Measurements from ENCODE around the gene MRPL19.

The MRPL19 gene
- 22.7 reads per million, percentile 49 among the genes with 10 or more reads in this experiment for total RNA-seq

DNA sequence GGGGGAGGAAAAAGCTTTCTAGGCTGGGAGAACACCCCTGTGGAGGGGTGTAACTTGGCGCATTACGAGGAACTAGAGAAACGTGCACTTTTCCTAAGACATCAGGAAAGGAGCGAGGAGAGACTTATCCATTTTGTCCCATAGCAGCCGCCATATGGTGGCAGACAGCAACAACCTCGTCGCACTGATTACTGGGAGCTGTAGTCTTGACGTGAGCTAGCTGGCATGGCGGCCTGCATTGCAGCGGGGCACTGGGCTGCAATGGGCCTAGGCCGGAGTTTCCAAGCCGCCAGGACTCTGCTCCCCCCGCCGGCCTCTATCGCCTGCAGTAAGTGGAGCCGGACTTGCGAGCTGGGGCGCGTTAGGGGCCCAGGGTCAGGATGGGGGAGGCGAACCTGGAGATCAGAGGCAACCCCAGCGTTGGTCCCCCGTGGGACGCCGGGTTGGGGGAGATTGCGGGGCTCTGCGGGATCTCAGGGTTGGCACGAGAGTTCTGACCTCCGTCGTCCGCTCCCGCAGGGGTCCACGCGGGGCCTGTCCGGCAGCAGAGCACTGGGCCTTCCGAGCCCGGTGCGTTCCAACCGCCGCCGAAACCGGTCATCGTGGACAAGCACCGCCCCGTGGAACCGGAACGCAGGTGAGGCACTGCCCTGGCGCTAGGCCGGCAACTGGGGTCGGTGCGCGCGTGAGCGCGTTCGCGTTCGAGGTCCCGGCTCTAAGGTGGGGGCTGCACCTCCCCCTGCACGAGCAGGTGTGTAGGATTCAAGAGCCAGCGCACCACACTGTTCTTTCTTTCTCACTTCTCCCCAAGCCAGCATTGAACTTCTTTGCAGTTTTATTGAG, at the start of gene MRPL19:
Gene MRPL19 (plus strand): TSS at position 201 of the 843 bp plus-strand sequence. CDS start 25 bp downstream, at position 226.
- peak; percentile 69 for DNase-seq

DNA sequence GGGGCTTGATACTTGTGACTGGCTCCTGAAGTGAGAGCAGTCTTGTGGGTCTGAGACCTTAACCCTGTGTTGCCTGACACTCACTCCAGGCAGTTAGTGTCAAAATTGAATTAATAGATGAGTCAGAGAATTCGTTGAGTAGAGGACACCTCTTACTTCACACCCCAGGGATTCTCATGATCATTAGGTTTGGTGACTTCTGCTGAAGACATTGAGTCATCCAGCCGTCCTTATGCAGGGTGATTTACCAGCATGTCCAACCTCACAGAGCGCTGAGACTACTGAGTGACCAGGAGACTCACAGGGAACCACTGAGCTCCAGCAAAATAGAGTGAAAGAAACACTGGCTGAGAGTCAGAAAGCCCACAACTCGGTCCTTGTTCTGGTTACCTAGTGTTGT, 49.8 kb upstream of the MRPL19 start:
- DNase-seq: no peak

DNA sequence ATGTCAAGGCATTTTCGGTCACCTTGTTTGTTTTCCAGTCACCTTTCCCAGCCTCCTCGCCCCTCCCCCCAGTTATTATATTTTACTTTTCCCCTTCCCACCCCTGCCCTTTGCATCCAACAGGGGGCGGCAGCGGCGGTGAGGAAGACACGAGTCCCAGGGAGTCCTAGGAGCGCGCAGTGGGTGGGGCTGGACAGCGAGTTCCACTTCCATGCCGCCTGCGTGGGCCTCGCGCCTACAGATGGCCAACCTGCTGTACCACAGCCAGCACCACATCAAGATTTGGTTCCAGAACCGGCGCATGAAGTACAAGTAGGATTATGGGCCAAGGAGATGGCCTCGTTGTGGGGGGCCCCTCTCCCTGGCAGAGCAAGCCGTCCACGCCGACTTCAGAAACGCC, 48.6 kb upstream of the MRPL19 start:
- no peak for DNase-seq

DNA sequence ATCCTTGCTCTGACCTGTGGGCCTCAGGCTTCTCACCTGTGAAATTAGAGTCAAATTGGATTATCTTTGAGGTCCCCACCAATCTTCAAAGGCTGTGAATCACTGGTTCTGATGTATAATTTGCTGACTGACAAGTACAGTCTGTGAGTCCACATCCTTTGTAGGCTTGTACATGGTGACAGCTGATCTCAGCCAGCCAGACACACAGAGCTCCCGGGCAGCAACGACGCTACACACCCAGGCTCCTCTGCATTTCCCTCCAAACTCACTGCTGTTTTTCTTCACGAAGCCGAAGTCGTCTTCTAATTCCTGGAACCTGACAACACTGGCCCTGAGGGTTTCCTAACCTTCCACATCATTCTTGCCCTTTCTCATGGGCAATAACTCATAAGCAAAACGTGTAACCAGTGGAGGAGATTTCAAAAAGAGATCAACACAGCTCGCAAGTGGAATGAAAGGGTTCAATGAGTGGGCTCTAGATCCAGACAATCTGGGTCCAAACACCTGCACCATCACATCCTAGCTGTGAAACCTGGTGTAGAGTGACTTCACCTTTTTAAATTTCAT, 47.9 kb upstream of the MRPL19 start:
- no peak for DNase-seq

DNA sequence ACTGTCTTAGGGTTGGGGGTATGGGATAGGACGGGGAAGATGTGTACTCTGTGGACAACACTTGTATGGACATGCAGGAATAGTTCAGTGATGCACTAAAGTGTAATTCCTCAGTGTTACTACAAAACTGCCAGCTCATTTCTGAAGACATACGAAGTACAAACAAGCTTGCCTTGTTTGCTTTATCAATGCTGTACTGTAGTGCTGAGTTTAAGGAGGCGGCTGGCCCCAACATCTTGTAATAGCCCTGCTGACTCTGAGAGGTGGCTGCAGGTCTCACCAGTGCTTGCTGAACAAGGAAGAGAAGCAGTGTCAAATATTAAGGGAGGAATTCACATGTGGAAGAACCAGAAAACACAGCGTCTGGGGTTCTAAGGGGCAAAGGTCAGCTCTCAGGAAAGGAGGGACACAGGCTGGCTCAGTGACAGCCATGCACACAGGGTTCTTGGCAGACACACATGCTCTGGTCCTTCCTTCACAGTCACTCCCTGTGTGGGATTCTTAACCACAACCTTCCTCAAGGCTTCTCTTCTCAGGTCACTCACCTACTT, 46.0 kb upstream of the MRPL19 start:
- no peak for DNase-seq

DNA sequence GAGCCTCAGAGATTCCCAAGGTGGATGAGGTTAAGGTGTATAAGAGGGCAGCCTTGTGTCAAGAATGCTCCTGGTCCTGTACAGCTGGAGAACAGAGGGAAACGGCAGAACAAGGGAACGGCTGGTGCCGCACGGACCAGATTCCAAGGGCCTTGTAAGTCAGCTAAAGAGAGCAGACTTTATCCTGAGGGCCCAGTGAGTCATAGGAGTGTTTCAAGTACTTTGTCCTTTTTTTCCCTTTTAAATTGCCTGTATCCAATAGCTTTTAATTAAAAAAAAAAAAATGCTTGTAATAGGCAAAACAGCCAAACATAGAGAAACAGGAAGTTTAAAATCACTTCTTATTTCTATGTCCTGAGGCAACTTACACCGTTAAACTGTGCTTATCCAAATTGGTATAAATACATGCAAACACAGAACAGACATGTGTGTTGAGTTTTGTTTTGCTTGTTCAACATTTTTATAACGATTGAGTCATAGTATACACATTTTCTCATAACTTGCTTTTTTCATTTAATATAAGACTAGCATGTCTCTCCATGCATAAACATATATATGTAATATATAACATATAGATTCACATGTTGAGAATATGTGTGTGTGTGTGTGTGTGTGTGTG, 43.8 kb upstream of the MRPL19 start:
- no peak for DNase-seq

DNA sequence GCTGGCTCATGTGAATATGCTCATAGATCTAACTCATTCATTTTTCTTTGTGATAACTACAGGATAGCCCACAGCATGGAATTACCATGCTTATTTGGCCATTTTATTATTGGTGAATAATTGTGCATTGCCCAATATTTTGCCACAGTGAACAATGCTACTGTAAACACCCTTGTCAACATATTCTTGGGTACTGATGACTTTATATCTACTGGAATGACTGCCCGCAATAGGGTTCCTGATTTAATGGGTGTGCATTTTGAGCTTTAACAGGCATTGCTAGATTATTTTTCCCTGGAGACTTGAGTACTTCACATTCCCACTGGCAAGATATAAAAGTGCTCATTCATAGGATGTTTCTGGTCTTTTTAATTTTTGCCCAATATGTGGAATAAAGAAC, 43.1 kb upstream of the MRPL19 start:
- no peak for DNase-seq

DNA sequence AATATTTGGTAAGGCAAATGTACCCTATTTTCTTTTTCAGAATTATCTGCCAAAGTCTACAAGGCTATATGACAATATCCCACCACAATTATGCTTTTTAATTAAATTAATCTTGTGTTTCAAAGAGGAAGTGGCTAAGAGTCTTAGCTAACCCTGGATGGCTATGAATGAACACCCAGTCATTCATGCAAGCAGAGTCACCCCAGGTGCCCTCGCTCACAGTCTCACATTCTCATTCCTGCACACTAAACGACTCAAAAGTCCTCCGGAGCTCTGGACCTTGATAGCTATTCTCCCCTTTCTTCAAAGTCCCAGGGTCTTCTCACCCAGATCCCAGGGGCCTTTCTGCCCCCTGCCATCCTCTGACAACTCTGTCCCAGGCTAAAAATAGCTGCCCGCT, 42.1 kb upstream of the MRPL19 start:
- no peak for DNase-seq

DNA sequence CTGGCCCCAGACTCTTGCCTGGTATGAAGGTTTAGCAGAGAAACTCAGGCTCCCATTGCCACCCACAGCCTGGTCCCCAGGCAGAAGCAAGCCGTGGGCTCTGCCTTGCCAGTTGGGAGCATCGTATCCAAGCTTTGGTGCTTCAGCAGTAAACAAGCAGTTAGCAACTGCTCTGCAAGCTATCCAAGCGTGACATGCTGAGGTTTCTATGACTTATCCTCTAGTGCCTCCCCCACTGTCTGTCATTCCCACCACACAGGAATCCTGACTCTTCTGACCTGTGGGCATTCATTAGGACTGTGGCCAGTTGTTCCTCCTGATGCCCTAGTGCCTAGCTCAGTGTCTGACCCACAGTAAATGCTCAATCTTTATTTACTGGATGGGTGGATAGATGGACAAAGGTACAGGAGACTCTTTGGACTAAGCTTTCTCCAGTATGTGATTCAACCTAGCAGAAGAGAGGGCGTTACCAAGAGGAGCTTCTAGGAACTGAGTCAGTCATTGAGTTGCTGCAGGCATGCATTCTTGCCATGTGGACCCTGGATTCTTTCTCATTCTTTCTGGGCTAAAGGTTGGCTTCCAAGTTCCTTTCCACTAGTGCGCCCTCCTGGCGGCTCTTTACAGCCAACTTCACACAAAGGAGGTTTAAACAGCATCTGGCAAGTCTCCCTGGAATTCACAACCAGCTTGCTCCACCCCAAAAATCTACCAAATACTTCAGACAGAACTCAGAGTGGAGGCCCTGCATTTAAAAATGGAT, 40.6 kb upstream of the MRPL19 start:
- no peak for DNase-seq

DNA sequence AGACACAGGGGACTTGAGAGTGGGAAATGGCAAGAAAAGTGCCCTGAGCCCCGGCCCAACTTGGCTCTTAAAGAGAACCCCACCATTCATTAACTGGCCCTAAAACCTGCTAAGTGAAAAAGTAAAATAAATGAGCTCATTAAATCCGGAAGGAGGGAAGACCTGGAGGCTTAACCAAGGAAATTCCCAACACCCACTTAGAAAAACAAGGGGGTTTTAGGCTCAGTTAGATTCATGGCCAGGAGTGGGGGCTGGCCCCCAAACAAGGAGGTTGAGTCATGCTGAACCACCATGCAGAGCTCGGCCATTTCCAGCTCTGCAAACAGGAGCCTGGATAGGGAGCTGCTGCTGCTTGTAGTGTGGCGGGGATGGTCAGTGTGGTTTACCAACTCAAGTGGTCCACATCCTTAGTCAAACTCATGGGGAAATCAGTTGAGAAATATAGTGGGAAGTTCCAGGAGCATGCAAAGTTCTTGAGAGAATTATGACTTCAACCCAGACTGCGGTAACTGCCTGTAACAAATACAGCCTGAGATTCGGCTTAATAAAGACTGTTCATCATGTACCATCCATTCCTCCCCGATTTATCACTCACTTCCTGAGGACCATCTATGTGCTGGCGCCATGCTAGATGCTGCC, 39.7 kb upstream of the MRPL19 start:
- DNase-seq: no peak

DNA sequence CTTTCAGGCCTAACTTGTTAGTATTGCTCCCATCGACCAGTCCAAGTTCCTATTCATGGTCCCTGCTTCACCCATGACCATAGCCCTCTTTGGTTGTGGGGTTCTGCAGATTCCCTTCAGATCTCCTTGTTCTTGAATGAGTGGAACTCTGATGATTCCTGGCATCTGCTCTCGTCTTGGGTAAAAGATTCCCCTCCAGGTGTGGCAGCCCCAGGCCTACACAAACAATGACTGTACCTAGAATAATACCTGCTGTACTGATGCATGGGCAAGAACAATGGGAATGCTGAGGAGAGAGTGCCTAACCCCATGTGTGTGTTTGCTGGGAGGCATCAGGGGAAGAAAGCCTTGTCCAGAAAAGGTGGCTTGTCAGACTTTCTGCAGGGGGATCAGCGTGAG, 39.2 kb upstream of the MRPL19 start:
- no peak for DNase-seq

DNA sequence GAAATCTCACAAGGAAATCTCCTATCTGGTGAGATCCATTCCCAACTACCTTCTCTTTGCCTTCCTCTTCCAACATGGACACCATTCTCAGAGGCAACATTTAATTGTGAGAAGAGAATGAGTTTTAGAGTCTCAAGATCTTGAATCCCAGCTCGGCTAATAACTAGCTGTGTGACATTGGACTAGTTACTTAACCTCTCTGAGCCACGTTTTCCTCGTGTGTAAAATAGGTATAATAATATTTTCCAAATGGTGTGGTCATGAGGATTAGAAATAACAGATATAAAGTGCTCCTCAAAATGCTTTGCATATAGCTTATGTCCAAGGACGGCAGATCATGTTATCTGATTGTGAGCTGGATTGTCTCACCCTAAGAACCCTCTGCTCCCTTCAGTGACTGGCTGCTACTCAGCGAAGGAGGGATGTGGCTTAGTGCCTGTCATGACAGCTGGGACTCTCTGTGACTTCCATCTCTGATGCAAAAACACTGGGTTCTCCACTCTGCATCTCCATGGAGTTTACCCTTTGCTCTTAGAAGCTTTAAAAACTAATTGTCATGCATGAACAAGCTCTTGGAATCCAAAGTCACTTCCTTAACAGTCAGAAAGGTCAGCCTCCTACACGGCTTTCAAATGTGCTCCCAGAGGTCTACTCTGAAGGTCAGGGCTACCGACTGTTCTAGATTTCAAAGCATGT, 38.4 kb upstream of the MRPL19 start:
- no peak for DNase-seq

DNA sequence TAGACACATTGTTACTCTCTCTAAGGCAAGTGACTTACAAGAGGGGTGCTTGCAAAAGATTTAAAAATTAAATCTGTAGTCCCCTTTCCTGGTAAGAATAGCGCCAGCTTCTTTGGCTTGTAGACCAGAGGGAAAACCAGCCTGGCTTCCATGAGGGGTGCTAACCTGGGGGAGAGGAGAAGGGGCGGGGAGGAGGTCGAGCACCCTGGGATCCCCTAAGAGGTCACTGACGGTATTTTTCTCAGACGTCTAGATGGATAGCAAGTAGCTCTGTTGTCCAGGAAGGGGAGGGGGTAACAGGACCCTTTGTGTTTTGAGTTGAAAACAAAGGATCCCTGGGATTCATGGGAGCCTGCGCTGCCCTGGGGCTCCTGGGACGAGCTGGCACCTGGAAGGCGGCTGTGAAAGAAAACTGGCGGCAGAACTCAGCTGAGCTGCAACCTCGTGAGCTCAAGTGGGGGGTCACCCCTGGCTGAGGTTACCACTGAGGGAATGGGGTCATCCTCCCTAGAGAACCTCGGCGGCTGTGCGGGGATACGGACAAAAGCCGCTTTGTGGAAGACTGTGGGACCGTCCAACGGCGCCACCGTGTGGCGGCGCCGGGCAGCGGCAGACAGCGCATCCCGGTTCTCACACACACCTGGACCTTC, 37.8 kb upstream of the MRPL19 start:
- DNase-seq: peak; percentile 32

DNA sequence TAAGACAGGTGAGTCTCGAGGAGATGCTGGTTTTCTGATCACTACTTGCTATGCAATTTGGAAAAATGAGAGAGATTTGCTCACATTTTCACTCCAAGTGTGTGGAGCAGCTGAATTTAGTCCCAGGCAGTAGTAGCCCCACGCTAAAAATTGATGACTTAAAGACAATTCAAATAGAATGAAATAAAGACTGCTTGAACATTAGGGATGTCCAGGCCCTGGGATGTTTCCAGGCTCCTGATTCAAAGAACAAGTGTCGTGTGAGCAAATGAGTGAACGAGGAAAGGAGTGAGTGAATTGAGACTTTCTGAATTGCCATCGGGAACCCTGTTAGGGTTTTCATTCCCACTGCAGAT, 37.3 kb upstream of the MRPL19 start:
- no peak for DNase-seq

DNA sequence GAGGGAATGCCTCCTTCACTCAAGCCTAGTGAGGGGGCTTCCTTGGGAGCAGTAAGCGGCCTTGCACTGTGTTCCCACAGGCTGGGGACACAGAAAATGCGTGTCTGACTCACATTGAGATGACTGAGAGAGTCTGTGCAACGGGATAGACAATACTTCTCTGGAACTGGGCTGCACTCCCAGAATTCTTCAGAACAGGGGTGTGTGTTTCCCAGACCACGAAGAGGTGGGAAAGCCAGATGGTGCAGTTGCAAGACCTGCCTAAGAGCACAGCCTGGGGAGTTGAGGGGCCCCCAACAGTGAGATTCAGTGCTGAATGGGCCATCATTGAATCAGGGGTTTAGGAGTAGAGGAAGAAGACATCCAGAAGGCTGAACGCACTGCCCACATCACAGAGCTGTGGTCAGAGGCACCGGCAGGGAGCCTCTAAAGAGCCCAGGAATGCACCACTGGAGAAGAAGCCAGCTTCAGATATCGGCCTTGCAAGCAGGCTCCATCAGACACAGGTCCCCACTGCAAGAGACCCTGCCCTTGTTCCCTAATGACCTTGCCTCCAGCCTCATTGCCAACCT, 36.6 kb upstream of the MRPL19 start:
- DNase-seq: no peak

DNA sequence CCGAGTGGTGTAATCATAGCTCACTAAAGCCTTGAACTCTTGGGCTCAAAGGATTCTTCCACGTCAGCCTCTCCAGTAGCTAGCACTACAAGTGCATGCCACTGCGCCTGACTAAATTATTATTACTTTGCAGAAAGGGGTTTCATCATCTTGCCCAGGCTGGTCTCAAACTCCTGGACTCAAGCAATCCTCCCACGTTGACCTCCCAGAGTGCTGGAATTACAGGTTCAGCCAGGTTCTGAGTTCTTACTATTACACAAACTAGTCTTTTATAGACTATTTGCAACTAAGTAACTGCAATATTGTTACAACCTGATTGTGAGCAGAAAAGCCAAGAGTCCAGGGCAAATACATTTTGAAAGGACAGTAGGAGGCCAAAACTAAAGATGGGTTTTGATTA, 35.9 kb upstream of the MRPL19 start:
- DNase-seq: no peak

DNA sequence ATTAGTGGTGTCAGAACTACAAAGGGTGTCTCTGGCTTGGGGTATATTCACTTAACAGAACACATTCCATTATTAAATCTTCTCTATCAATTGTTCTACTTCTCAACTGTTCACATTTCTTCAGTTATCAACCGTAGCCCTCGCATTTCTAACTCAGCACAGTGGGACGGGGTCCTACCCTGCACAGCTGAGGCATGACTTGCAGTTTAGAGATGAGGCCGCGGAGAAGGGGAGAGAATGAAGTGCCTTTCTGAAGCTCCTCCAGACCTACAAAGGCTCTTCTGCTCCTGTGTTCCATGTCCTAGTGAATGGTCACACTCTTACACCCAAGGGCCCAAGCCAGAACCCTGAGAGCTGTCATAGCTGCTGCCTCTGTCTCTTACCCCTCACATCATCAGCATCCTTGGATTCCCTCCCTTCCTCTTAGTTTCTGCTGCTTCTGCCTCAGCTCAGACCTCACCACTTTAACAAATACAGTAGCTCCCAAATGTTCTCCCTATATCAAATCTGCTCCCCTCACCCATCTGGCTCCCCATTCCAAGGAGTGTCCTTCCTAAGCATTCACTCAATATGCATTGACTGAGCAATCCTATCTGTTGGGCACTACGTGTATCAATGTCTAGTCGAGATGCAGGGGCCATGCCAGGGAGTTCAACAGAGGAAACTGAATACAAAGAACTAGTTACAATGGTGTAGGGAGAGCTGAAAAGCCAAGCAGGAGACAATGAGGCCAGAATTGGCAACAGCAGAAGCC, 34.3 kb upstream of the MRPL19 start:
- DNase-seq: no peak

DNA sequence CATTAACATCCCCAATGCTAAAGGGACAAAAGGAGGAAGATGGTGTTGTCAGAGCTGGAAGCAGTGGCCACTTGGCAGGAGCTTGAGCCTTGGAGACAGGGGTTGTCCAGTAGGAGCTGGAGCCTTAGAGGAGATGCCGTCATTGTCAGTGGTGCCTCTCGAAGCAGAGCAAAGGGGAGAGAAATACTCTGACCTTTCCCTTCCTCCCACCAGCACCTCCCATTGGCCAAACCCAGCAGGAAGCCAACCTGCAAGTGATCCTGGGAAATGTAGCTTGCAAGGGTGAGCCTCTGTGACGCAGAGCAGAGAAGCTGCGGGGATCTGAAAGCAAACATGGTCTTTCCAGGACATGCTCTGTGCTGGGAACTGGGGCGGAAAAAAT, 33.7 kb upstream of the MRPL19 start:
- no peak for DNase-seq

DNA sequence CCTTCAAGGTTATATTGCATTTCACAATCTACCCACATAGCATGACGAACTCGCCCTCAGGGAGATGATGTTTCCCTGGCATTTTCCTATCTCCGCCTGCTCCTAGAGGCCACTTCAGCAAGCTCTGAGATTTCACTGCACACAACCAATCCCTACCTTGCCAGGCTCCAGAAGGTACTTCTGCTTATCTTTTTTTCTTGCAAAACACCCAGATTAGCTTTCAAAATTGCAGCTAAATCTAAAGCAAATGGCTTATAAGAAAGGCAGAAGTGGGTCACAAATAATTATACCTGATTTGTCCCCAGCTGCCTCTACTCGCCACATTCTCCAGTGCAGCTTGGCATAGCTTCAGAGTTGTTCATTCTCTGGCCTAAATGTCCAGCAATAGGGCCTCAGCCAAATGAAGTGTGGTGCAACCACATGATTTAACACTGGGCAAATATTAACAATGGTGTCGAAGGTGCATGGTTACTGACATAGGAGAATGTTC, 32.4 kb upstream of the MRPL19 start:
- DNase-seq: no peak

DNA sequence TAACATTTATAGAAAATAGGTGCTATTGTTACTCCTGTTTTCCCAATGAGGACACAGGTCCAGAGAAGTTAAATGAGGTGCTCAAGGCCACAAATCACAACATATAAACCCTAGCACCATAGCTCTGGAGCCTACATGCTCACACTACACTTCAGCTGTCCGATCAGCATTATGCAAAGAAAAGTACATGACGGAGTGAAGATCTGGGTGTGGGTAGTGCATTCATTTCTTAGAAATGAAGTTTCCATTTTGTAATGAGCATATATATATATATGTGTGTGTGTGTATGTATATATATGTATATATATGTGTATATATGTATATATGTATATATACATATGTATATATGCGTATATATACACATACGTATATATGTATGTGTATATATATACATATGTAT, 30.2 kb upstream of the MRPL19 start:
- no peak for DNase-seq

Measured in effector CD4-positive, alpha-beta T cell (primary cell).